WTC11 (cell line): ENCODE measurements around the gene LYRM7. TPM values are rescaled to one million over a fixed set of nuclear protein-coding genes. Genes with fewer than 3 reads are reported as not detected.

Experiments
- ATAC-seq: fragments of 200-7000 bp; cut with Tn5 transposase; 2 replicates; pipeline ENCODE4 v1.10.0; 2021; ENCODE audit warnings: mild to moderate bottlenecking, moderate library complexity
- CTCF ChIA-PET: fragments of 300-600 bp; sonication (Branson Sonifier 250); formaldehyde crosslinking; loops from one replicate; lab custom pipeline; 2021; ENCODE audit warnings: antibody characterized with exemption; lab: Charles Lee
- POLR2A ChIA-PET: fragments of 350-600 bp; sonication (Branson Sonifier 250); formaldehyde crosslinking; loops from one replicate; lab custom pipeline; 2021; ENCODE audit warnings: antibody characterized with exemption; lab: Charles Lee
- DNase-seq: peaks from one replicate; pipeline ENCODE4 v3.0.0; 2021; ENCODE audit warnings: low spot score
- H3K27ac Mint-ChIP-seq: 2 replicates; pipeline ENCODE4 v1.8.0; 2021; ENCODE audit warnings: mixed read lengths
- H3K27me3 Mint-ChIP-seq: 2 replicates; pipeline ENCODE4 v1.8.0; 2021; ENCODE audit warnings: low read depth, mild to moderate bottlenecking, moderate library complexity, mixed read lengths
- H3K36me3 Mint-ChIP-seq: 2 replicates; pipeline ENCODE4 v1.8.0; 2021; ENCODE audit warnings: mixed read lengths
- H3K4me1 Mint-ChIP-seq: 2 replicates; pipeline ENCODE4 v1.8.0; 2022; ENCODE audit warnings: mixed read lengths
- H3K4me3 Mint-ChIP-seq: 2 replicates; pipeline ENCODE4 v1.8.0; 2021; ENCODE audit warnings: mild to moderate bottlenecking, moderate library complexity, mixed read lengths
- H3K9me3 Mint-ChIP-seq: 2 replicates; pipeline ENCODE4 v1.8.0; 2021; ENCODE audit warnings: mixed read lengths
- ARID4B ChIP-seq: sonication (generic); formaldehyde crosslinking; IDR thresholded peaks from 2 replicates; pipeline ENCODE4 v1.8.0; 2023; ENCODE audit warnings: missing genetic modification reagents, mild to moderate bottlenecking, borderline replicate concordance
- ATF1 ChIP-seq: sonication (generic); formaldehyde crosslinking; IDR thresholded peaks from 2 replicates; pipeline ENCODE4 v1.8.1; 2023; ENCODE audit warnings: mild to moderate bottlenecking, moderate library complexity, missing genetic modification reagents
- ATF2 ChIP-seq: sonication (generic); formaldehyde crosslinking; IDR thresholded peaks from 2 replicates; pipeline ENCODE4 v1.8.1; 2022; ENCODE audit warnings: low read depth, missing genetic modification reagents, borderline replicate concordance
- CREM ChIP-seq: sonication (generic); formaldehyde crosslinking; IDR thresholded peaks from 2 replicates; pipeline ENCODE4 v1.8.1; 2022; ENCODE audit warnings: mild to moderate bottlenecking, missing genetic modification reagents, moderate library complexity
- ETV6 ChIP-seq: sonication (generic); formaldehyde crosslinking; IDR thresholded peaks from 2 replicates; pipeline ENCODE4 v1.8.1; 2022; ENCODE audit warnings: mild to moderate bottlenecking, missing genetic modification reagents
- GTF2I ChIP-seq: fragments of 250-450 bp; sonication (Bioruptor Pico); conservative IDR thresholded peaks from 2 replicates; pipeline ENCODE4 v1.4.0; 2021; ENCODE audit warnings: mild to moderate bottlenecking
- HMGXB4 ChIP-seq: sonication (generic); formaldehyde crosslinking; IDR thresholded peaks from 2 replicates; pipeline ENCODE4 v1.8.1; 2023; ENCODE audit warnings: mild to moderate bottlenecking, moderate library complexity, missing genetic modification reagents
- MXD4 ChIP-seq: fragments of 250-450 bp; sonication (Bioruptor Pico); IDR thresholded peaks from 2 replicates; pipeline ENCODE4 v1.8.0; 2021; ENCODE audit warnings: mild to moderate bottlenecking, moderate library complexity, borderline replicate concordance
- TP53 ChIP-seq: sonication (generic); formaldehyde crosslinking; IDR thresholded peaks from 2 replicates; pipeline ENCODE4 v1.8.1; 2023; ENCODE audit warnings: mild to moderate bottlenecking, missing genetic modification reagents
- USF1 ChIP-seq: sonication (generic); formaldehyde crosslinking; IDR thresholded peaks from 2 replicates; pipeline ENCODE4 v1.8.0; 2022; ENCODE audit warnings: mild to moderate bottlenecking, missing genetic modification reagents
- ZNF281 ChIP-seq: sonication (generic); formaldehyde crosslinking; IDR thresholded peaks from 2 replicates; pipeline ENCODE4 v1.8.0; 2023; ENCODE audit warnings: mild to moderate bottlenecking, missing genetic modification reagents
- total RNA-seq: library from RNA; stranded (reverse); gene quantifications from 3 replicates; pipeline ENCODE4 v1.2.3, GENCODE V29; 2021

The LYRM7 gene
- total RNA-seq, 1 experiment from 2014 or later, result 11.2 TPM

- H3K27ac Mint-ChIP-seq, result peak overlapping the region; percentile 94
Observed at GRCh38 chr5:131169810-131170539, 769 bp upstream of the LYRM7 start.

GRCh38 chr5:131171276-131171810 lies 599 bp downstream of the LYRM7 start:
- POLR2A ChIA-PET, result no interaction called here
- peak overlapping the region; percentile 97 for H3K4me3 Mint-ChIP-seq
- DNase-seq (no peak), ATAC-seq (no peak)
- peak overlapping the region; percentile 91 for H3K27ac Mint-ChIP-seq
- CTCF ChIA-PET, result no interaction called here
- peaks cover 3% of the 10 kb centered on the region; the same call in 1 of the 2 replicates for H3K9me3 Mint-ChIP-seq
- no peaks in the 10 kb centered on the region for H3K36me3 Mint-ChIP-seq
- no peaks in the 10 kb centered on the region for H3K27me3 Mint-ChIP-seq
- H3K4me1 Mint-ChIP-seq, result peaks cover 9% of the 10 kb centered on the region
- no peak for TF ChIP-seq ARID4B

More at GRCh38 chr5:131169810-131170539, 769 bp upstream of the LYRM7 start:
- Mint-ChIP-seq H3K9me3 (peaks cover 3% of the 10 kb centered on the region; the same call in 1 of the 2 replicates), H3K4me1 (peaks cover 15% of the 10 kb centered on the region), H3K36me3 (no peaks in the 10 kb centered on the region), H3K4me3 (peak overlapping the region; percentile 97), H3K27me3 (no peaks in the 10 kb centered on the region)
- DNase-seq (no peak), ATAC-seq (no peak)
- ChIA-PET CTCF (no interaction called here), POLR2A (no interaction called here)
- TF ChIP-seq ATF2 (CRISPR knock-in tag) (no peak), MXD4 (CRISPR knock-in tag) (no peak)

- no peak overlapping the region for H3K4me3 Mint-ChIP-seq
- ChIA-PET CTCF (no interaction called here), POLR2A (no interaction called here)
- no peaks in the 10 kb centered on the region for H3K27me3 Mint-ChIP-seq
- H3K4me1 Mint-ChIP-seq, result no peaks in the 10 kb centered on the region
- H3K36me3 Mint-ChIP-seq, result no peaks in the 10 kb centered on the region
- no peaks in the 10 kb centered on the region for H3K9me3 Mint-ChIP-seq
- DNase-seq (no peak), ATAC-seq (no peak)
- no peak for TF ChIP-seq ATF2 (CRISPR knock-in tag)
- TF ChIP-seq ZNF281 (CRISPR knock-in tag), result no peak
- no peak for TF ChIP-seq USF1 (CRISPR knock-in tag)
- no peak for TF ChIP-seq HMGXB4 (CRISPR knock-in tag)
- TF ChIP-seq GTF2I (CRISPR knock-in tag), result no peak
- TF ChIP-seq ATF1 (CRISPR knock-in tag), result no peak
- TF ChIP-seq TP53 (CRISPR knock-in tag), result no peak
- TF ChIP-seq ETV6 (CRISPR knock-in tag), result no peak
- TF ChIP-seq CREM, result no peak
- H3K27ac Mint-ChIP-seq, result no peak overlapping the region
Observed at GRCh38 chr5:131180407-131180806, 9.7 kb downstream of the LYRM7 start.
